Stimulated activated CD4-positive, alpha-beta T cell treated with anti-CD3 and anti-CD28 coated beads, Interleukin-4, amount 100 ng/mL, for 24 hours (primary cell): ENCODE data around the gene CEACAM4.
A peak's percentile ranks its signal among the peaks of the same experiment; 100 is the strongest.

Source experiments
- DNase-seq: peaks from one replicate; pipeline ENCODE4 v3.0.0-alpha.2; 2020

The CEACAM4 gene

DNA sequence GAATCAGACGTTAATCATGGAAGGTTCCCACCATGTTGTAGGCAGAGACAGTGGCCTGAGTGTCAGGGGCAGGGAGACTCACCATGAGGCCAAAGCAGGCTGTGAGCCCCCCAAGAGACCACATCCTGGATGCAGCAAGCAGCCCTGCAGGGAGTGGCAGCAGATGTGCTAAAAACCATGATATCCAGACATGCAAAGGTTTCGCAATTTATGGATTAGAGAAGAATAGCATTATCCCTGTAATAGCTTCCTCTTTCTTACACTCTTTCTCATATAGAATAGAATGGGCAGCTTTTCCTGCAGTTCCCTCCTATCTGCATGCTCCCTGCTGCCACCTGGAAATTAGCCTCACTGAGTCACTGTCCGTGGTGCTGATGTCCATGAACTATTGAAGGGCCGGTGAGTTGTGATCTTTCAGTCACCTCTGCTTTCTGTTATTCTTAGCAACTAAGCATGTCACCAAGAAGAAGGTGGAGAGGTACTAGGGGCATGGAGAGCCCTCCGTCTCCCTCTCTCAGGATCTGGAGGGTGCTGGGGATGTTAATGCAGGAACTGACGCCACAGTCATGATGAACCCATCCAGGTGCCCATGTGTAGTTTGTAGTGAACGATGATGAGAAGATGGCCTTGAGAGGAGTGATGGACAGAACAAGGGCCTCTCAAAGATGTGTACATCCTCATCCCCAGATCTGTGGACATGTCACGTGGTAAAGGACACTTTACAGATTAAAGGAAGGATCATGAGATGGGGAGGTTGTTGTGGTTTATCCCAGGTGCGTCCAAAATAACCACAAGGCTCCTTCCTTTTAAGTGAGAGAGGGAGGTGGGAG is 9.9 kb downstream of the CEACAM4 start:
- no peak for DNase-seq

DNA sequence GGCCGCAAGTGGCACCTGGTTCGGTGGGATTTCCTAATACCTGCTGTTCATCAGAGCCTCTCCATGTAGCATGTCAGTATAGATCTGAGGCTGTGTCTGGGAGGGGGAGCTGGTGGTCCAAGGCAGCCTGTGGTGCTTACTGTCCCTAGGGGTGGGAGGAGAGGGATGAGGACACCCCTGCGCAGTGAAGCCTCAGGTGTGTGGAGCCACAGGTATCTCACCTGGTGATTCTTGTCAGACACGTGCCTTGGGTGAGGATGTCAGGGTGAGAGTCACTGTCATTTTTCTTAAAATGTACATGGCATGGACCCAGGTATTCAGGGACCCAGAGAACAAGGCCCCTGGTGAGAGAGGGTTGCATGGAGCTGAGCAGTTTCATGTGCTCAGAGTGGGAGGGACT is 11.7 kb downstream of the CEACAM4 start:
- DNase-seq, result no peak

DNA sequence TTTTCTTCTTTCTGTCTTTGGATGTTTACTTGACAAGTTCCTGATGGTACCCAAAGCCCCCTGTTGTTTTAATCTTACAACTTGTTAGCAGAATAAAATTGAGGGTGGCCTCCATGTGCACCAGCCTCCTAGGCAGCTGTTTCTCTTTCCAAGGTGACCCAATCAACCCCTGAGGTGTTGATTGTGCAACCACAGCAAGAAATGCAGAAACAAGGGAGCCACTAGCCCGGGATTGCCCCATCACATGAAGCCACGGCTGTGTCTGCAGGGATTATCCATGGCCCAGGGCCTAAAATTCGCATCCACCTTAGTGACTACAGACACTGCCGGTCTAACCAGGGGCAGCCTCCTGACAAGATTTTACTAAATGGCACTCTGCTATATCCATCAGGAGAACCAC is 14.4 kb downstream of the CEACAM4 start:
- no peak for DNase-seq

DNA sequence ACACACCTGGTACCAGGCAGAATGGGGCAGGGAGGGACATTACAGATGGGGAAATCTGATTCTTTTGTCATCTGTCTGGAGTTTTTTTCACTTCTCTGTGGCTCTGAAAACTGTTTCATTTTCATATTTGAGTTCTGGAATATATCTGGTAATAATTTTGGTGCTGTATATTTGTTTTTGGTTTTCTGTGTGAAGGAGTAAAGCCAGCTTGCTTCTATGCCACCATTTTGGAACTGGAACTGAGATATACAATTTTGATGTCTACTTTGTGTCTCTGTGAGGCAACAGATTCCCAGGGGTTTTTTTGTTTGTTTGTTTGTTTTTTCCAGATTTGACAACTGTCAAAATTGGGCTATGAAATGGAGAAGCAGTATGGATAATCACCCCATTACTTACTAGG is 16.1 kb downstream of the CEACAM4 start:
- DNase-seq, result no peak

DNA sequence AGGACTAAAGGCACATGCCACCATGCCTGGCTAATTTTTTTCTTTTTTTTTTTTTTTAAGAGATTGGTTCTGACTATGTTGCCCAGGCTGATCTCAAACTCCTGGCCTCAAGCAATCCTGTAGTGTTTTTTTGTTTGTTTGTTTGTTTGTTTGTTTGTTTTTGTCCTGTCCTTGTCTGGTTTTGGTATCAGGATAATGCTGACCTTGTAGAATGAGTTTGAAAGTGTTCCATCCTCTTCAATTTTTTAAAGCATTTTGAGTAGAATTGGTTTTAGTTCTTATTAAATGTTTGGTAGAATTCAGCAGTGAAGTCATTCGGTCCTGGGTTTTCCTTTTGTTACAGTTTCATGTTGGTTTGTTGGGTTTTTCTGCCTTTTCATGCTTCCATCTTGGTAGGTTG is 19.2 kb downstream of the CEACAM4 start:
- no peak for DNase-seq

DNA sequence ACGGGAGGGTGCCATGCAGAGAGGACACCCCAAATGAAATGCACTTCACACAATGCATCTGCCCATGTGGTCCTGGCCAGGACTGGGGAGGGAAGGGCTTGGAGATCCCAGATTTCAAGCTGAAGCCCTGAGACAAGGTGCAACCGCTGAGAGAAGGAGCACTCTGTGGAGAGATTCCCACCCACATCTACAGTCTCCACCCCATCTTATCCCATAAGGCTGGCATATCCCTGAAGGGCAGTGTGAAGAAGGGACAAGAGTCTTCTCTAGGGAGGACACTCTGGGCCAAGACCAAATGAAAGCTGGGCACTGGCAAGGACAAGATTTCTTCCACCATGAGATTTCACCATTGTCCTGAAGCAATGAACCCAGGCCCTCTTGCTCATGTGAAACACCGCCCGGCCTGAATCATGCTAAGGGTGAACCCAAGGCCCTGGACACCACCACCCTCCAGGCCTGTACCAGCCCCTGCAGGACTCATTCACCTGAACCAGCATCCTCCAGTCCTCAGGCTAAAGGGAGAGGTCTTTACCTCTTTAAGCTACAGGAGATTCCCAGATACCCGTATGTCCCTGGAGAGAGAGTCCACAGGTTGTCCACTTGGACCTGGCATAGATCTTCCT is 20.5 kb downstream of the CEACAM4 start:
- no peak for DNase-seq

DNA sequence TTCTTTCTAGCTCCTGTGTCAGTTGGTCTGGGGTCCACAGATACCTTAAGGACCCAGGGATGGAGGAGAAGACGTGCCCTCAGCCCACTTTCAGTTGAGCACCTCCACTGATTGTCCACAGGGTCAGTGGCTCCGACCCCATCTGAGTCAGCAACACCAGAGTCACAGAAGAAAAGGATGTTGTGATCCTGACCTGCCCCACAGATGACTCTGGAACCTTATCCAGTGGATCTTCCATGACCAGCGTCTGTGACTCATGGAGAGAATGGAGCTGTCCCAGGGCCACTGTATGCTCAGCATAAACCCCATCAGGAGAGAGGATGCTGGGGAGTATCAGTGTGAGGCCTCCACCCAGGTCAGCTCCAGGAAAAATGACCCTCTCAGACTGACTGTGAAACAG is 22.0 kb downstream of the CEACAM4 start:
- DNase-seq, result no peak

DNA sequence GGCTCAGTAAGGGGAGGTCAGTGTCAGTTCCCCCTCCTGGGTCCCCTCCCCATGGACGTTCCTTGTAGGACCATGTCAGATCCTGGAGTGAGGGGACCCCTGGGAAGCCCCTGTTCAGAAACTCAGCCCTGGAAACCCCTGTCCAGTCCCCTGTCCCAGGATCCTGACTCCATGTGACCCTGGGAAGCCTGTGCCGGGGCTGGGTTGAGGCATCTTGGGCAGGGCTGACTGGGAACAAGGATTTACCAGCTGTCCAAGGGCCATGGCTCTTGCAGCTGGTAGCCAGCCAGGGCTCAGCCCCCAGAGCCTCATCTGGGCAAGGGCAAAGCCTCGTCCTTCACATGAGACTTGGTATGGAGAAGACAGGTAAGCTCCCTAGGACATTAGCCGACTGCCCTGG is 25.1 kb downstream of the CEACAM4 start:
- no peak for DNase-seq

DNA sequence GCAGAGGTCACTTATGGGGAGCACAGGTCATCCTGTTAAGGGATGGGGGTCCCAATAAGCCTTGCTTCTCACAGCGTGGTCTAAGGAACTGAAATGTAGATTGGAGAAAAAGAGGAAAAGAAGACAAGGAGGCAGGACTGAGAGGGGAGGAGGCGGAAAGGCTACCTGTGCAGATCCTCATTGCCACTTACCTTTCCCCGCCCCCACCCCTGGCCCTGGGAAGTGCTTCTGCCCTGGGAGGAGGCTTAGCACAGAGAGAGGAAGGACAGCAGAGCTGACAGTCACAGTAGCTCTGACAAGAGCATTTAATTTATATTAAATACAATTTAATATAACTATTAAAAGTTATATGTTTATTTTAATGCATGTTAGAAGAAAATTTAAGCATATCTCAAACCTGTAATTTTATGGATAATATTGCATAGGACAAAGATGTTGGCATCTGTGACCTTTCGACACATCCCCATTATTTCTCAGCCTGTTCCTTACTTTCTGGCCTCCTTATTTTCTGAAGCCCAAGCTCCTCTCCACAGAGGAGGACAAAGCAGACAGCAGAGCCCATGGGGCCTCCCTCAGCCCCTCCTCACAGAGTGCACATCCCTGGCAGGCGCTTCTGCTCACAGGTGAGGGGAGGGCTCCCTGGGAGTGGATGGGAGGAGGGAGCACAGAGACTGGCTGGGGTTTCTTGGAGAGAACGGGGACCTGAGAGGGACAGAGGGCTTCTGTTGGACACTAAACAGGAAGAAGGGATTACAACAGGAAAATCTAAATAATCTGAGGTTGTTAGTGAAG is 27.5 kb downstream of the CEACAM4 start:
- DNase-seq, result no peak

DNA sequence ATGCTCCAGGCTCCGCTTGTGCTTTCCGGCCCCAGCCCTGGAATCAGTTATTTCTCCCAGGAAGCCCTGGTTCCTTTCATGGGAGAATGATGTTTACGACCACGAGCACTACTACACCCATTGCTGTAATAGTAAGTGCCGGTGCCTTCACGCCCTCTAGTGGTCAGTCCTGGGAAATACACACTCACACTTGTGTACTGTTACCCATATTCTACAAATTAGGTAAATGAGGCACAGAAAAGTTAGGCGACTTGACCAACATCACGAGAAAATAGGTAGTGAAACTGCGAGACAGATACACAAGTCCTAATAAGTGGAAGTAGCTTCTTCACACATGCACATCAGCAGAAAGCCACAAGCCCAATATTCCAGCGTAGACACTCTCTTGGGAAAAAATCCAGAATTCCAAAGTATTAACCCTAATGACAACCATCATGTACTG is 29.3 kb downstream of the CEACAM4 start:
- peak; percentile 82 for DNase-seq

DNA sequence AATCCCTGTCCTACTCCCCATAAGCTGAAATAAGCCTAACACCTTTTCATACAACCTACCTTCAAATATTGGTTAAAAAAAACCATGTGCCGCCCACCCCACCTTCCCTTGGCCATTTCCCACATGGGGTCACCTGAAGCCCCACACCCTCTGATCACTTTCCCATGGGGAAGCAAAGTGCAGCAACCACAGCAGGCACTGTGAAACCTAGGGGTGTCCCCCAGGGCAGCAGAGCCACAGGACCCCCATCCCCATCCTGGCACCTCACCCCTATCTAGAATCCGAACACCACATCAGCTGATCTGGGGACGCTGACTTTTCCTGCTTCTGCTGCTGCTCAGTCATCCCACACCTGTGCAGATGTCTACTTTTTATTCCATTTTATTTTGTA is 31.0 kb downstream of the CEACAM4 start:
- DNase-seq, result no peak

DNA sequence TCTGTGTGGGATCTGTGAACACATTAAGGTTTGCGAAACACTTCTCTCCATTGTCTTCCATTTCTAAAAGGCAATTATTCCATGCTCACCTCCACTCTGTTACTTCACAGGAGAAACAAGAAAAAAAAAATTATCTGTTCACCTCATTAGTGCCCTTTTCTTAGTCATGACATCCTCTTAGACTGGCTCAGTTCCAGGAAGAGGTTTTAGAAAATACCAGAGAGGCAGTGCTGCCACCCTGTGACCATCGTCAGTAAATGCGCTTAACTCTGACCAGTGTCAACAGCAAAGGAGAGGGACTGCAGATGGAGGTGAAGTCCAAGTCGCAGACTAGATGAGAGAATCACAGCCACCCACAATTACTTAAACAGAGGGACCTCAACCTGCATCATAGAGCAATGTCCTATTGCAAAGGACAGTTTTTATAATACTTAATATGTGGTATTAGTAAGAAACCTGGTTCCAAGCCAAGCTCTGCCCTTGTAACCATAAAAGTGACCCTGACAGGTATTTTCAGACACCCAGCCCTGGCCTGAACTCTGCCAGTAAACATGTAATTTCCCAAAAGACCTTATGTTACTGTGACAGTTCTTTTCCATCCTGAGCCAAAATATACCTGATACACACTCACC is 31.5 kb downstream of the CEACAM4 start:
- DNase-seq, result peak; percentile 71

DNA sequence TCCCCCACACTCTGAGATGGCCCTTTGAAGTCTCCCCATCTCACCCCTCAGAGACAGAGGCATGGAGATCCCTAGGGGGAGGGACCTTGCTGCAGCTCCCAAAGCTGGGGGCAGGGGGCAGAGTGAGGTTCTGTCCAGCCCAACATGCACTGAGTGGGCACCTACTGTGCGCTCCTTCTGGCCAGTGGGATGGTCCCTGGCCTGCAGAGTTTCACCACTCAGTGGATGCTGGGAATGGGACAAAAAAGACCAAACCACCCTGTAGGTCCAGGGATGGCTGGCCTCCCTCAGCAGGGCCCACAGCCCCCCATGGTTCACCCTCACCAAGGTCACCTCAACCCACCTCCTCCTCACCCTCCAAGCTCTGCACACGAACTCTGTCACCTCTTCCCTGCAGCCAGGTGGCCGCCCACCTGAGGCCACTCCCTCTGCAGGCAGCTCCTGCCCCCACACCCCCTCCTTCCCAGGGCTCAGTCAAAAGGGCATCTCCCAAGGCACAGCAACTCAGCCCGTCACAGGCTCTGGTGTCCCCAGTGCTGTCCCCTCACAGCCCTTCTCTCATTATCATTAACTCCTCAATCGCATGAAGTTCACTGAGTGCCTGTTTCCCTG is 34.8 kb downstream of the CEACAM4 start:
- no peak for DNase-seq

DNA sequence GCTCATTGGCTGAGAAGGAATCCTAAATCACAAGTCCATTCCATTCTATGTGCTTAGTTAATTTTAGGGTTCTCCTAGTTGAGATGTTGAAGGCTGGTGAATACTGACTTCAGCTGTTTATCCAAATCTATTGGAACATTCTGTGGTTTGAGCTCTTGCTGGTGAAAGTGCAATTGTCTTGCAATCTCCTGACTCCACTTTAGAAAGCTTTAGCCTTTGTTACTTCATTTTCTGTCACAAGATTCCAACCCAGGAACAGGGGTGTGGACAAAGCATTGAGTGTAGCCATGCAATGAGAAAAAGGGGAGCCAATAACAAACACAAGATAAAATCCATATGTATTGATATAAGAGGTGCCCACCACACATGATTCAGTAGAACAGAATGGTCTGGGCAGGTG is 35.9 kb downstream of the CEACAM4 start:
- no peak for DNase-seq

DNA sequence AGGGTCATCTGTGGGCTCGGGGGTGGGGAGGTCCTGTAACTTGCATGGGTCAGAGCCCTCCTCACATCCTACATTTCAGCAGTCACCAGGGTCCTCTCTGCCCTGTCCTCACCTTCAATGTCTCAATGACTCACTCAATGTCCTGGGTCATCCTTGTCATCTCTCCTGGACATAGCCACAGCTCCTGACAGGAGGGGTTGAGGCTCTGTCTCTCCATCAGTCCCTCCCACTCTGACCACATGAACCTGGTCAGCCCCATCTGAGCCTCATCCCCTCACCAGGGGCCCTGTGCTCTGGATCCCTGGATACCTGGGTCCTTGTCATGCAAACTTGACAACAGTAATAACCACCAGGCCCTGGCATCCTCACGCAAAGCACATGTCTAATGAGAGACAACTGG is 37.5 kb downstream of the CEACAM4 start:
- no peak for DNase-seq

DNA sequence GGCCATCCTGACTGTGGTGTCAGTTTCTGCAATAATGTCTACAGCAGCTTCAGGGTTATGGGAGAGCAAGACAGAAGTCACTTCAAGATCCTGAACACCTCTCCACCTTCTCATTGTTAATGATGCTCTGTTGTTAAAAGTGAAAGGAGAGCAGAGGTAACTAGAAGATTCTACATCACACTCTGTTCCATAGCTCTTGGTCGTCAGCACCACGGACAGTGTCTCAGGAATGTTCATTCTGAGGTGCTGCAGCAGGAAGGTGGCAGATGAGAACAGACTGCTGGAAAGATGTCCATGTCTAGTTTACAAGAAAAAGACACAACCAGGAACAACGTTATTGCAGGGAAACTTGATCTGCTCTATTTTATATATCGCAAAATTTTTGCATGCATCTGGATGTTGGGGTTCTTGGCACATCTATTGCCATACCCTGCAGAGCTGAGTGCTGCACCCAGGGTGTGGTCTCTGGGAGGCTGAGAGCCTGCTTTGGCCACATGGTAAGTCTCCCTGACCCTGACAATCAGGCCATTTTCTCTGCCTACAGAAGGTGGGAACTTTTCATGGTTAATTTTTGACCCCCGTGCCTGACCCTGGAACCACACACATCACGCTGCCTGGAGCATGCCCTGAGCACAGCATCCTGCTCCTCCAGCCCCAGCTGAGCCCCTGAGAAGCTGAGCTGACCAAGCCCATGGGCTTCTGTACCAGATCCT is 38.2 kb downstream of the CEACAM4 start:
- no peak for DNase-seq

DNA sequence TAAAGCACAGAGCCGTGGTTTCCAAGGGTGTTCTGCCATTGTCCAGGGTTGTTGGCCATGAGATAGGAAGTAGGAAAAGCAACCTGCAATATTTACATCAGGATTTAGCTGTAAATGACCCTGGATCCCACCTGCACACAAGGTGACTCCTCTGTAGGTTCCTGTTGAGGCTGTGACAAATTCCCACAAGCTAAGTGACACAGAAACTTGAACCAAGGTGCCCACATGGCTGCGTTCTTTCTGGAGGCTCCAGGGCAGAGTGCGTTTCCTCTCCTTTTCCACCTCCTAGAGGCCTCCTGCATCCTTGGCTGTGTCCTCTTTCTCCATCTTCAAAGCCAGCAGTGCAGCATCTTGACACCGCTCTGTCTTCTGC is 39.0 kb downstream of the CEACAM4 start:
- no peak for DNase-seq

DNA sequence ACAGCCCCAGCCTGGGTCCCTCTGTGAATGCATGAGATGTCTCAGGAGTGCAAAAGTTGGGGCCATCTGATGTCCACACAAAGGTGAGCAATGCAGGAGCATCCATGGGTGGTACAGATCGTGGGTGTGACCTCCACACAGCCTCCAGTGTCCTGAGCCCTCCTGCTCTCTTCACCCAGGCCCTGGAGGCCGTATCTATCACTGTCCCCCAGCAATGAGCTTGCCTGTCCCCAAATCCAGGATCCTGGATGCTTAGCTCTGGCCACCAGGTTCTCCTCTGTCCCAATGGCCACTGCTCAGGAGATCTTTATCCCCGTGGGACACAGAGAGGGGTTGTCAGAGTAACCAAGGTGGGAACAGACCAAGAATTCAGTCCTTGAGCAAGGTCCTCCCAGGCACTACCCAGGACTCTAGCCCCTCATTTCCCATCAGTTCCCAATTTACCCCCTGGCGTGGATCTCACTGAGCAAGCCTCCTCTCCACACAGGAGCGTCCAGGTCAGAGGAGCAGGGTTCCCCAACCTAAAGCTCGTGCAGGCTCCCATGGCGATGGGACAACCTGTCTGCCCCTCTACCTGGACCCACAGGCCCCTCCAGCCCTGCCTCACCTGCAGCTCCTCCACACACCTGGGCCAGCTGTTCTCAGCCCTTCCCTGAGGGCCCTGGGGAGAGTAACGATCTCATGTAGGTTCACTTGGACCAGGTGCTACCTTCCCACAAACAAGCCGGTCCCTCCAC is 39.6 kb downstream of the CEACAM4 start:
- DNase-seq, result no peak

DNA sequence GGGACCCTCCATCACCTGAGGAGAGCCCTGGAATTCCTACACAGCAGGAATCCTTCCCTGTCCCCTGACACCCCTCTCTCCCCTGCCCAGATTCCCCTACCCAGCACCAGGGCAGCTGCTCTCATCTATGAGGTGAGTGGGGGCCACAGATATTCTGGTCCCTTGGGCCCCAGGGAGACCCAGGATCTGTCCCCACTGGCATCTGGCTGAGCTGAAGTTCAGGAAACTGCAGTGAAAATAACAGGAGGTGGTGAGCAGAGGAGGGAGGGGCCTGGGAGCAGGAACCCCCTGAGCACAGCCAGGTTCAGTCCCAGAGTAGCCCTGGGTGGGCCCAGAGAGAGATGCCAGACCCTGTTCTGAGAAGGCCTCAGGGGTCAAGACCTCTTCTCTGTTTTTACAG is 40.8 kb downstream of the CEACAM4 start:
- DNase-seq, result no peak

DNA sequence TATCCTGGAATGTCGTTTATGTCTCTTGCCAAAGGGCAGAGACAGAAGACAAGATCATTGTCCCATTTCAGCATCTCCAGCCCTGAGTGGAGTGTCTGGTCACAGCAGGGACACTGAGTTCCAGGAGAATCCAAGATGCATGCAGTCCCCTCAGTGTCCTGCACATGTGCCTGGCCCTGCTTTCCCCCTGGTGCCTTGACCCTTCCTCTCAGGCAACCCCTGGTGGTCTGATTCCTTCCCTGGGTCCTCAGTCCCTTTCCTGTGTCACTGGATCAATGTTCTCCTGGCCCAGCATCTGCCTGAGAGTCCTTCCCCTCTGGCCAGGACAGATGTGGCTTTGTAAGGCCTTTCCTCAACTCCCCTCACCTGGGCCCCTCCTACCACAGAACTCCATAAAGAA is 41.9 kb downstream of the CEACAM4 start:
- DNase-seq, result no peak

DNA sequence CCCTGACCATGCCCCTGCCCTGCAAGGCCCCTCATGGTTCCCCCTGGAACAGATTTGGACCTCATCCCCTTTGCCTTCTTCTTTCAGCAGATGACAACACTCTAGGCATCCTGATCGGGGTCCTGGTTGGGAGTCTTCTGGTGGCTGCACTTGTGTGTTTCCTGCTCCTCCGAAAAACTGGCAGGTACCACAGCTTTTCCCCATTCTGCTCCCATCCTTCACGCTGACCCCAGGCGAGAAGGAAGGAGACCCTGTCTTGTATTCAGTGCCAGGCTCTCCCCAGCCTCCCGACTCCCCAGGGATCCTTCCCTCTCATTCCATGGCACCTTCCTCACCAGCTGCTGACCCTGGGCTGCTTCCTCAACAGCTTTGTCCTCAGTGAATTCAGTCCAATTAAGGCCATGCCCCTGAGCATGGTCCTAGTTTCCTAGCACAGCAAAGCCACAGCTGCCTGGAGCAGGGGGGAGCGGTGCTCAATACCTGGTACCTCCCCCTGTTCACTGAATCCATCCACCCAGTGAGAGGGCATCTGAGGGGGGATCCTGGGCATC is 42.5 kb downstream of the CEACAM4 start:
- DNase-seq, result no peak
